Subcutaneous abdominal adipose tissue (tissue), 5 donors: ENCODE measurements around the gene ZNF593.

Experiments
- H3K27ac ChIP-seq: one replicate; pipeline ENCODE4 v1.7.0; 2013; ENCODE audit warnings: low read depth, mild to moderate bottlenecking, inconsistent platforms, low read length, moderate library complexity
- H3K27me3 ChIP-seq, 5 donors: one replicate each; pipeline ENCODE4 v1.7.0; 2013; ENCODE audit warnings: low read length in 5 of 5, inconsistent platforms in 1 of 5; ENCODE audit not compliant: control insufficient read depth in 5 of 5, insufficient read depth in 4 of 5
- H3K36me3 ChIP-seq, 5 donors: one replicate each; pipeline ENCODE4 v1.7.0; 2013; ENCODE audit warnings: low read length in 5 of 5; ENCODE audit not compliant: control insufficient read depth in 5 of 5, insufficient read depth in 5 of 5
- H3K4me1 ChIP-seq, 5 donors: one replicate each; pipeline ENCODE4 v1.7.0; 2013; ENCODE audit warnings: low read length in 5 of 5, mild to moderate bottlenecking in 3 of 5, moderate library complexity in 1 of 5; ENCODE audit not compliant: control insufficient read depth in 5 of 5, insufficient read depth in 5 of 5
- H3K4me3 ChIP-seq, 5 donors: one replicate each; pipeline ENCODE4 v1.7.0; 2013; ENCODE audit warnings: low read length in 5 of 5, low read depth in 1 of 5
- H3K9ac ChIP-seq, 5 donors: one replicate each; pipeline ENCODE4 v1.7.0; 2013; ENCODE audit warnings: low read length in 5 of 5, mild to moderate bottlenecking in 4 of 5, moderate library complexity in 3 of 5
- H3K9me3 ChIP-seq, 5 donors: one replicate each; pipeline ENCODE4 v1.7.0; 2013; ENCODE audit warnings: low read length in 5 of 5; ENCODE audit not compliant: control insufficient read depth in 5 of 5
- donor health status: healthy.
- donor health status: healthy.
- donor health status: healthy.
- donor health status: healthy.
- donor health status: healthy.

Gene ZNF593

DNA sequence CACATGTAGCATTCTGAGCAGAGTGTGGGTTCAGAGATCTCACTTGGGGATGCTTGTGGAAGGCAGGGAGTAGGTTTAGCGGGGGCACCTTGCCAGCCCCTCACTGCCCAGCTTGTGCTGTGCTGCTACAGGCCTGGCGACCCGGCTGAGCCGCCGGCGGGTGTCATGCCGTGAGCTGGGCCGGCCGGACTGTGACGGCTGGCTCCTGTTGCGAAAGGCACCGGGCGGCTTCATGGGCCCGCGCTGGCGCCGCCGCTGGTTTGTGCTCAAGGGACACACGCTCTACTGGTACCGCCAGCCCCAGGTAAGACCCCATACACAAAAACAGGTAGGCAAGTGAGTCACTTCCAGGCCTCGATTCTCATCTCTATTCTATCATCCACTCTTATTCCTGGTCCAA lies 15.2 kb downstream of the ZNF593 start:
- Histone ChIP-seq H3K9ac (no peak overlapping the region), H3K36me3 (no peaks in the 10 kb centered on the region), H3K27ac (no peak overlapping the region), H3K4me1 (no peaks in the 10 kb centered on the region), H3K27me3 (peaks cover 0 to 3% (median 0%) of the 10 kb centered on the region in 5 donors), H3K4me3 (no peak overlapping the region), H3K9me3 (no peaks in the 10 kb centered on the region)

- no peaks in the 10 kb centered on the region for H3K36me3 ChIP-seq
- H3K9ac ChIP-seq, result no peak overlapping the region
- H3K27me3 ChIP-seq, result peaks cover 0 to 3% (median 0%) of the 10 kb centered on the region in 5 donors
- H3K4me3 ChIP-seq, result no peak overlapping the region
- H3K27ac ChIP-seq, result no peak overlapping the region
- no peaks in the 10 kb centered on the region for H3K9me3 ChIP-seq
- H3K4me1 ChIP-seq, result no peaks in the 10 kb centered on the region
Observed at GRCh38 chr1:26187882-26188281, 18.2 kb downstream of the ZNF593 start.

- peaks cover 0 to 3% (median 0%) of the 10 kb centered on the region in 5 donors for H3K27me3 ChIP-seq
- H3K9ac ChIP-seq, result no peak overlapping the region
- no peak overlapping the region for H3K4me3 ChIP-seq
- no peaks in the 10 kb centered on the region for H3K4me1 ChIP-seq
- no peaks in the 10 kb centered on the region for H3K9me3 ChIP-seq
- H3K27ac ChIP-seq, result no peak overlapping the region
- no peaks in the 10 kb centered on the region for H3K36me3 ChIP-seq
Observed at GRCh38 chr1:26188477-26188876, 18.8 kb downstream of the ZNF593 start.

DNA sequence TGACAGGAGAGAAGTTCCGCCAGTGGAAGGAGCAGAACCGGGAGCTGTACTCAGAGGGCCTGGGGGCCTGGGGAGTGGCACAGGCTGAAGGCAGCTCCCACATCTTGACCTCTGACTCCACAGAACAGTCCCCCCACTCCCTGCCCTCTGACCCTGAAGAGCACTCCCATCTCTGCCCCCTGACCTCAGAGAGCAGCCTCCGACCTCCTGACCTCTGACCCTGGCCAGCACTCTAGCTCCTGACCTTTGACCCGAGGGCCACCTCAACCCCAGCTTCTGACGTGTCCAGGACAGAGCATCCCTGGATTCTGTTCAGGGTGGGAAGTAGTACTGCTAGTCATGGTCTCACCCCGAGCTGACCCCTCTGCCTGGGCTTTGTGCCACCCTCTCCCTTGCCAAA lies 19.6 kb downstream of the ZNF593 start:
- no peak overlapping the region for H3K9ac ChIP-seq
- no peak overlapping the region for H3K4me3 ChIP-seq
- no peak overlapping the region for H3K27ac ChIP-seq
- H3K9me3 ChIP-seq, result no peaks in the 10 kb centered on the region
- H3K36me3 ChIP-seq, result no peaks in the 10 kb centered on the region
- H3K4me1 ChIP-seq, result no peaks in the 10 kb centered on the region
- peaks cover 0 to 3% (median 0%) of the 10 kb centered on the region in 5 donors for H3K27me3 ChIP-seq

GRCh38 chr1:26189751-26190275 lies 20.1 kb downstream of the ZNF593 start:
- Histone ChIP-seq H3K4me3 (no peak overlapping the region), H3K27ac (no peak overlapping the region), H3K9ac (no peak overlapping the region), H3K4me1 (no peaks in the 10 kb centered on the region), H3K9me3 (no peaks in the 10 kb centered on the region), H3K27me3 (peaks cover 0 to 3% (median 0%) of the 10 kb centered on the region in 5 donors), H3K36me3 (no peaks in the 10 kb centered on the region)

DNA sequence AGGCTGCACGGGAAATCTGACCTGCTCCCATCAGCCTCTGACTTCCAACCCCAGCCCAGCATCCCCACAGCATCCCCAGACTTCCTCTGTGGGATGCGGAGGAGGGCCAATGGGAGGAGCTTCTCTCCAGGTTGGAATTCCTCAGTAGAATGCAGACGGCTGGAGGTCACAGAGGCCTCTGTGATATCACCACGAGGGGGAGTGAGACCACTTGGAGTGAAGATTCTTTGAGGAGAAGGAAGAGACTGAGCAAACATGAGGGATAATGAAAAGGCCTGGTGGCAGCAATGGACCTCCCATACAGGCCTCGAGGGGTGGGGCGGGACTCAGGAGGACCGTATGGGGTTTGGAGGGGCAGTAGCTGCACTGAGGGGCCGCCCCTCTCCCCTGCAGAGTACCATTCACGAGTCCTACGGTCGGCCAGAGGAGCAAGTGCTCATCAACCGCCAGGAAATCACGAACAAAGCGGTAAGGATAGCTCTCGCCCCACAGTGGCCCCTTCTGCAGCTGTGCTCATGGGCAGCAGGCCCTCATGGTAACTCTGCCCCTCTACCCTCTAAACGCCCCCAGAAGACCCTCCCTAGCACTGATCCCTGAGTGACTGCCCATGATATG lies 20.8 kb downstream of the ZNF593 start, which contains the start of gene CATSPER4:
Gene CATSPER4, plus strand, starts transcription at position 230 of the 615 bp plus-strand sequence. Its CDS starts 26 bp downstream, at position 256.
- Histone ChIP-seq H3K27me3 (peaks cover 0 to 3% (median 0%) of the 10 kb centered on the region in 5 donors), H3K27ac (no peak within 1 kb of the TSS), H3K9ac (no peak within 1 kb of the TSS), H3K9me3 (no peaks in the 10 kb centered on the region), H3K4me1 (no peaks in the 10 kb centered on the region), H3K36me3 (no peaks in the 10 kb centered on the region), H3K4me3 (no peak within 1 kb of the TSS)

DNA sequence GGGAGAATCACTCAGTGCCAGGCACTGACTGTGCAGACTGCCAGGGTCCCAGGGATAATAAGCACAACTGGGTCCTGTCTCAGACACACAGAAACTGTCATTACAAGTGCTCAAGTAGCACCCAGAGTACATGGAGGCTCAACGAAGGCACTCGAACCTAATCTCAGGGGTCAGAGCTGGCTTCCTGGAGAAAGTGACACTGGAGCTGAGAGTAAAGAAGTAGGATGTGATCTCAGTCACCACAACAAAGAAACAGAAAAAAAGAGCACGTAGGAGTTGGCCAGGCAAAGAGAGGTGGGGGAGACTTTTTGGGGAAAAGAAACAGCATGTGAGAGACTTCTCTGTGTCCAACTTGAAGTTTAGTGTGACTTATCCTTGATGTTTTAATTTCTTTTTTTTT lies 22.0 kb downstream of the ZNF593 start:
- Histone ChIP-seq H3K4me1 (no peaks in the 10 kb centered on the region), H3K4me3 (no peak overlapping the region), H3K36me3 (no peaks in the 10 kb centered on the region), H3K27ac (no peak overlapping the region), H3K27me3 (peaks cover 0 to 3% (median 0%) of the 10 kb centered on the region in 5 donors), H3K9me3 (no peaks in the 10 kb centered on the region), H3K9ac (no peak overlapping the region)

DNA sequence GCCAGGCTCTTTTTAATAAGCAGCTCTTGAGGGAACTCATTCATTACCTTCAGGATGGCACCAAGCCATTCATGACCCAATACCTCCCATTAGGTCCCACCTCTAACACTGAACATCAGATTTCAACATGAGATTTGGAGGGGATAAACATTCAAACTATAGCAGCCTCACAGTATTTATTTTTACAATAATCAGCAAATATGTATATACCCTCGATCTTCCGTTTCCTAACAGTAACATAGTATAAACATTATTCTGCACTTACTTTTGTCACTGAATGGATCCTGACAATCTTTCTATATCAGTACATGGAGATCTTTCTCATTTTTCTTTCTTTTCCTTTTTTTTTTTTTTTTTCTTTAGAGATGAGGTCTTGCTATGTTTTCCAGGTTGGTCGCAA lies 26.1 kb downstream of the ZNF593 start:
- Histone ChIP-seq H3K27me3 (peaks cover under 1 to 4% (median 3%) of the 10 kb centered on the region in 5 donors), H3K9me3 (no peaks in the 10 kb centered on the region), H3K9ac (no peak overlapping the region), H3K27ac (no peak overlapping the region), H3K4me1 (peaks cover 0 to under 1% (median 0%) of the 10 kb centered on the region in 5 donors), H3K36me3 (no peaks in the 10 kb centered on the region), H3K4me3 (no peak overlapping the region)

DNA sequence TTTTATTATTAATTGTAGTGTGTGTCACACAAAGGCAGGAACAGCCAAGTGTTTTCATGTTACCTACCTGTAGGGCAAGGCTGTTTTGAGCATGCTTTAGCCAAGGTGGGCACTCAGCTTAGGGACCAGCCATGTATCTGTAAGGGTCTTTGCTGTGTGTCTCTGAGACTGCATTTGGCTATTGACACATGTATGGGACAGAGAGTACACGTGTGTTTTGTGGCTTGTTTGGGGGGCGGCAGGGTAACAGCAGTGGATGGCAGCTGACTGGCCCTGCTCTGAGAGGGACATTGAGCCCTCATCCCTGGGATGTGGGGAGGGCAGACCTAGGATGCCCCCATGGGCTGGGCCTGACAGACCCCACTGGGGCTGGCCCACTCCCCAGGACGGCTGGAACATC lies 27.6 kb downstream of the ZNF593 start:
- Histone ChIP-seq H3K27ac (no peak overlapping the region), H3K4me3 (no peak overlapping the region), H3K27me3 (peaks cover 3 to 10% (median 8%) of the 10 kb centered on the region in 5 donors), H3K36me3 (no peaks in the 10 kb centered on the region), H3K9ac (no peak overlapping the region), H3K9me3 (no peaks in the 10 kb centered on the region), H3K4me1 (peaks cover 0 to 7% (median 6%) of the 10 kb centered on the region in 5 donors)

DNA sequence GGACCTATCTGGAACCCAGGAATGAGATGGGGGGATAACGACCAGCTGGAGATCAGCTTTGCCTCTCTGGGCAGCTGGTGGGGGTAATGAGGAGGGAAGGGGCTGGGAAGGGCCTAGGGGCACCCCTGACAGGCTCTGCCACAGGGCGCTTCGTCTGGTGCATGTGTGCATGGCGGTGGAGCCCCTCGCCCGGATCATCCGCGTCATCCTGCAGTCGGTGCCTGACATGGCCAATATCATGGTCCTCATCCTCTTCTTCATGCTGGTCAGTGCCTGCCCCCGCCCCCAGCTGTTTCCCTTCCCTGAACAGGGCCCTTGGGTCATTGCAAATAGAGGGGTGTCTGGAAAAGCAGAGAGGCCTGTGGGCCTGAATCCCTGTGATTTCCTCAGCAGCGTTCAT lies 28.1 kb downstream of the ZNF593 start:
- H3K36me3 ChIP-seq, result no peaks in the 10 kb centered on the region
- H3K9me3 ChIP-seq, result peaks cover 0 to 2% (median 0%) of the 10 kb centered on the region in 5 donors
- H3K9ac ChIP-seq, result no peak overlapping the region
- no peak overlapping the region for H3K27ac ChIP-seq
- H3K4me1 ChIP-seq, result peaks cover 0 to 7% (median 6%) of the 10 kb centered on the region in 5 donors
- H3K4me3 ChIP-seq, result no peak overlapping the region
- H3K27me3 ChIP-seq, result peaks cover 3 to 14% (median 8%) of the 10 kb centered on the region in 5 donors
